Measurements from ENCODE around the gene ZNF827.

DNA sequence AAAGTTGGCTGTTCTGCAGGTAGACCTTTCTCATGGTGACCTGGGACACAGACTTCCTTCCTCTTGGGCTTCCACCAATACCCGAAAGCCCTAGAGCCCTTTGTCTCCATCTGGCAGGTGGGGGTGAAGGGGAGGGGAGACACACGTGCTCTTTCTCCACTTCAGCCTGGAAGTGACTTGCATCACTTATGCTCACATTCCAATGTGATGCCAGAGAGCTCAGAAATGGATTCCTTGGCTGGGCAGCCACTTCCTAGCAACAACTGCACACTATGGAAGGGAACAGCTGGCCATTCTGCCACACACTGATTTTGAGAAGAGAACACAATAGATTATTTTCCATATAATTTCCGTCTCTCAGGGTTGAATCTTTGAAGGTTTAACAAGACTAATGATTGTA, 222.4 kb downstream of the ZNF827 start:
- TF ChIP-seq, protein P1, sequence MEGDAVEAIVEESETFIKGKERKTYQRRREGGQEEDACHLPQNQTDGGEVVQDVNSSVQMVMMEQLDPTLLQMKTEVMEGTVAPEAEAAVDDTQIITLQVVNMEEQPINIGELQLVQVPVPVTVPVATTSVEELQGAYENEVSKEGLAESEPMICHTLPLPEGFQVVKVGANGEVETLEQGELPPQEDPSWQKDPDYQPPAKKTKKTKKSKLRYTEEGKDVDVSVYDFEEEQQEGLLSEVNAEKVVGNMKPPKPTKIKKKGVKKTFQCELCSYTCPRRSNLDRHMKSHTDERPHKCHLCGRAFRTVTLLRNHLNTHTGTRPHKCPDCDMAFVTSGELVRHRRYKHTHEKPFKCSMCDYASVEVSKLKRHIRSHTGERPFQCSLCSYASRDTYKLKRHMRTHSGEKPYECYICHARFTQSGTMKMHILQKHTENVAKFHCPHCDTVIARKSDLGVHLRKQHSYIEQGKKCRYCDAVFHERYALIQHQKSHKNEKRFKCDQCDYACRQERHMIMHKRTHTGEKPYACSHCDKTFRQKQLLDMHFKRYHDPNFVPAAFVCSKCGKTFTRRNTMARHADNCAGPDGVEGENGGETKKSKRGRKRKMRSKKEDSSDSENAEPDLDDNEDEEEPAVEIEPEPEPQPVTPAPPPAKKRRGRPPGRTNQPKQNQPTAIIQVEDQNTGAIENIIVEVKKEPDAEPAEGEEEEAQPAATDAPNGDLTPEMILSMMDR (IDR thresholded peaks at IDR 0.05) = no peak
- no peak for TF ChIP-seq POLR2AphosphoS5 (IDR thresholded peaks at IDR 0.05; ENCODE audit: low read depth, low read length)
- no peak for TF ChIP-seq SIN3A (IDR thresholded peaks at IDR 0.05; ENCODE audit: borderline replicate concordance, insufficient read depth, low read depth, low read length)
- TF ChIP-seq TCF7L2 (IDR thresholded peaks at IDR 0.05; ENCODE audit: low read depth, low read length) = no peak
- TF ChIP-seq, protein P2, sequence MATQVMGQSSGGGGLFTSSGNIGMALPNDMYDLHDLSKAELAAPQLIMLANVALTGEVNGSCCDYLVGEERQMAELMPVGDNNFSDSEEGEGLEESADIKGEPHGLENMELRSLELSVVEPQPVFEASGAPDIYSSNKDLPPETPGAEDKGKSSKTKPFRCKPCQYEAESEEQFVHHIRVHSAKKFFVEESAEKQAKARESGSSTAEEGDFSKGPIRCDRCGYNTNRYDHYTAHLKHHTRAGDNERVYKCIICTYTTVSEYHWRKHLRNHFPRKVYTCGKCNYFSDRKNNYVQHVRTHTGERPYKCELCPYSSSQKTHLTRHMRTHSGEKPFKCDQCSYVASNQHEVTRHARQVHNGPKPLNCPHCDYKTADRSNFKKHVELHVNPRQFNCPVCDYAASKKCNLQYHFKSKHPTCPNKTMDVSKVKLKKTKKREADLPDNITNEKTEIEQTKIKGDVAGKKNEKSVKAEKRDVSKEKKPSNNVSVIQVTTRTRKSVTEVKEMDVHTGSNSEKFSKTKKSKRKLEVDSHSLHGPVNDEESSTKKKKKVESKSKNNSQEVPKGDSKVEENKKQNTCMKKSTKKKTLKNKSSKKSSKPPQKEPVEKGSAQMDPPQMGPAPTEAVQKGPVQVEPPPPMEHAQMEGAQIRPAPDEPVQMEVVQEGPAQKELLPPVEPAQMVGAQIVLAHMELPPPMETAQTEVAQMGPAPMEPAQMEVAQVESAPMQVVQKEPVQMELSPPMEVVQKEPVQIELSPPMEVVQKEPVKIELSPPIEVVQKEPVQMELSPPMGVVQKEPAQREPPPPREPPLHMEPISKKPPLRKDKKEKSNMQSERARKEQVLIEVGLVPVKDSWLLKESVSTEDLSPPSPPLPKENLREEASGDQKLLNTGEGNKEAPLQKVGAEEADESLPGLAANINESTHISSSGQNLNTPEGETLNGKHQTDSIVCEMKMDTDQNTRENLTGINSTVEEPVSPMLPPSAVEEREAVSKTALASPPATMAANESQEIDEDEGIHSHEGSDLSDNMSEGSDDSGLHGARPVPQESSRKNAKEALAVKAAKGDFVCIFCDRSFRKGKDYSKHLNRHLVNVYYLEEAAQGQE (IDR thresholded peaks at IDR 0.05; ENCODE audit: insufficient read depth in 1 of 2, low read depth in 2 of 2, low read length in 1 of 2) = no peak
